Endothelial cell of umbilical vein (primary cell): ENCODE data around the gene ANKIB1. TPM values are rescaled to one million over a fixed set of nuclear protein-coding genes. Genes with fewer than 3 reads are reported as not detected.

ENCODE experiments used
- BruUV-seq: library from RNA; stranded (reverse); fragments of 400-500 nt; replicated peaks from 2 replicates; lab custom pipeline; 2021; lab: Mats Ljungman, UMichigan
- CTCF ChIA-PET: fragments of 300-600, 350-600 bp; sonication (Branson Sonifier 250); formaldehyde crosslinking; loops from one replicate; lab custom pipeline; 2021; ENCODE audit warnings: antibody characterized with exemption, inconsistent platforms; lab: Charles Lee
- POLR2A ChIA-PET: fragments of 300-600, 350-600 bp; sonication (Branson Sonifier 250); formaldehyde crosslinking; loops from one replicate; lab custom pipeline; 2021; ENCODE audit warnings: antibody characterized with exemption, inconsistent platforms; lab: Charles Lee
- DNase-seq: peaks from one replicate; pipeline ENCODE4 v3.0.0-alpha.2; 2011; ENCODE audit warnings: low read depth, low spot score
- FAIRE-seq: peaks from 2 replicates; lab custom pipeline; 2011; peaks lifted over from hg19 to GRCh38; lab: Jason Lieb, UNC
- H2AFZ ChIP-seq: 2 replicates; pipeline ENCODE4 v1.6.0; 2012; ENCODE audit warnings: low read depth, low read length, control low read depth, inconsistent platforms
- H3K27ac ChIP-seq: 2 replicates; pipeline ENCODE4 v1.5.1; 2011; ENCODE audit warnings: low read depth, mild to moderate bottlenecking, control low read depth, low read length, moderate library complexity; ENCODE audit not compliant: insufficient read depth
- H3K27me3 ChIP-seq, 2 experiments: 2 replicates each; pipeline versions ENCODE4 v1.6.0 to v1.6.1; 2011; ENCODE audit warnings: low read length in 2 of 2, mixed read lengths in 1 of 2; ENCODE audit not compliant: control insufficient read depth in 2 of 2, insufficient read depth in 2 of 2
- H3K36me3 ChIP-seq, 2 experiments: 2 replicates in 1 of 2; 3 replicates in 1 of 2; pipeline ENCODE4 v1.5.1; 2011; ENCODE audit warnings: low read length in 2 of 2, mild to moderate bottlenecking in 1 of 2, moderate library complexity in 1 of 2; ENCODE audit not compliant: control insufficient read depth in 2 of 2, insufficient read depth in 2 of 2; ENCODE audit errors: extremely low read depth in 1 of 2
- H3K4me1 ChIP-seq: 3 replicates; pipeline ENCODE4 v1.5.1; 2011; ENCODE audit warnings: mild to moderate bottlenecking, low read length; ENCODE audit not compliant: control insufficient read depth, insufficient read depth; ENCODE audit errors: extremely low read depth
- H3K4me2 ChIP-seq: 2 replicates; pipeline ENCODE4 v1.6.1; 2011; ENCODE audit warnings: low read length, control low read depth, mixed read lengths; ENCODE audit not compliant: insufficient read depth
- H3K4me3 ChIP-seq, 3 experiments: fragments of 200-600 bp in 1 of 3; sonication (generic), shearing (Covaris generic) in 1 of 3; replicated peaks in 1 of 3; 2 replicates each; pipeline ENCODE4 v1.5.1; 2011 to 2016; ENCODE audit warnings: control low read depth in 3 of 3, low read length in 3 of 3, mild to moderate bottlenecking in 2 of 3, inconsistent platforms in 1 of 3, low read depth in 1 of 3, moderate library complexity in 1 of 3; ENCODE audit not compliant: insufficient read depth in 1 of 3
- H3K79me2 ChIP-seq: 2 replicates; pipeline ENCODE4 v1.6.0; 2012; ENCODE audit warnings: low read length, inconsistent platforms; ENCODE audit not compliant: control insufficient read depth, insufficient read depth
- H3K9ac ChIP-seq: replicated peaks from 2 replicates; pipeline ENCODE3; 2011; ENCODE audit warnings: low read length, control low read depth; ENCODE audit not compliant: insufficient read depth; ENCODE audit errors: extremely low read depth
- H3K9me1 ChIP-seq: replicated peaks from 3 replicates; pipeline ENCODE4 v1.6.0; 2011; ENCODE audit warnings: mild to moderate bottlenecking, low read length; ENCODE audit not compliant: control insufficient read depth, insufficient read depth; ENCODE audit errors: extremely low read depth
- H3K9me3 ChIP-seq: replicated peaks from 2 replicates; pipeline ENCODE4 v1.5.1; 2012; ENCODE audit warnings: low read length, inconsistent platforms; ENCODE audit not compliant: control insufficient read depth, insufficient read depth
- H4K20me1 ChIP-seq: replicated peaks from 2 replicates; pipeline ENCODE3; 2011; ENCODE audit warnings: mild to moderate bottlenecking, low read length; ENCODE audit not compliant: control insufficient read depth, insufficient read depth; ENCODE audit errors: extremely low read depth
- EZH2 ChIP-seq: IDR thresholded peaks from 2 replicates; pipeline ENCODE4 v1.6.1; 2012; ENCODE audit warnings: borderline replicate concordance, low read depth, mild to moderate bottlenecking, moderate library complexity, low read length, inconsistent platforms; ENCODE audit not compliant: severe bottlenecking
- FOS ChIP-seq: IDR thresholded peaks from 2 replicates; pipeline ENCODE4 v1.6.1; 2011; ENCODE audit warnings: mild to moderate bottlenecking, low read length, moderate library complexity, borderline replicate concordance; ENCODE audit not compliant: insufficient read depth
- GATA2 ChIP-seq: IDR thresholded peaks from 2 replicates; pipeline ENCODE4 v1.7.0; 2011; ENCODE audit warnings: low read depth, mild to moderate bottlenecking, moderate library complexity, mixed read lengths, low read length; ENCODE audit not compliant: insufficient read length, insufficient read depth
- MAX ChIP-seq: IDR thresholded peaks from 2 replicates; pipeline ENCODE4 v1.6.1; 2011; ENCODE audit not compliant: insufficient read depth, insufficient read length
- MYC ChIP-seq: IDR thresholded peaks from one replicate; pipeline ENCODE4 v1.6.1; 2011; ENCODE audit warnings: mild to moderate bottlenecking, low read depth, low read length
- POLR2A ChIP-seq: IDR thresholded peaks from 2 replicates; pipeline ENCODE4 v1.6.1; 2012; ENCODE audit warnings: low read depth, mild to moderate bottlenecking, control low read depth, low read length
- POLR2AphosphoS5 ChIP-seq: IDR thresholded peaks from 2 replicates; pipeline ENCODE4 v1.6.1; 2012; ENCODE audit warnings: low read depth, mild to moderate bottlenecking, control low read depth, low read length, moderate library complexity; ENCODE audit not compliant: insufficient read depth
- dilution Hi-C: fragments of 300-500 bp; cut with MboI; formaldehyde crosslinking; loops from one replicate; pipeline ENCODE4 v1.15.0; 2019; ENCODE audit warnings: low sequenced_read_pairs; ENCODE audit not compliant: extremely low pct_ligation_motif_present
- intact Hi-C: fragments of 100-400 bp; cut with micrococcal nuclease; formaldehyde crosslinking; loops from one replicate; pipeline ENCODE4 v1.10.0; 2022
- polyA plus RNA-seq, 4 experiments: library from polyadenylated mRNA; depleted of rRNA in 3 of 4; stranded (reverse) in 3 of 4; unstranded in 1 of 4; fragments of >200 nt; gene quantifications; 2 replicates each; pipeline versions ENCODE4 v1.2.1 to v1.2.3, GENCODE V29; 2011 to 2012; ENCODE audit warnings: missing spikeins in 1 of 4
- total RNA-seq: library from RNA; stranded (reverse); gene quantifications from 2 replicates; pipeline ENCODE4 v1.2.3, GENCODE V29; 2021

The ANKIB1 gene
- total and polyA plus RNA-seq, 2 donors (not counting 3 experiments of a cell fraction or from before 2014, with no cell fraction given), result 16.9 to 56.5 TPM

- Histone ChIP-seq H3K4me1 (no peaks in the 10 kb centered on the region), H3K9ac (no peak overlapping the region), H3K9me3 (no peaks in the 10 kb centered on the region), H4K20me1 (no peaks in the 10 kb centered on the region), H3K27me3 (no peaks in the 10 kb centered on the region), H3K4me3 (no peak overlapping the region), H2AFZ (no peak overlapping the region), H3K4me2 (no peak overlapping the region), H3K9me1 (no peaks in the 10 kb centered on the region), H3K79me2 (no peaks in the 10 kb centered on the region), H3K27ac (no peak overlapping the region), H3K36me3 (peaks cover 8 to 19% of the 10 kb centered on the region in 2 experiments)
- ChIA-PET POLR2A (no interaction called here), CTCF (interaction anchor here (1.7 kb wide), 1 partner anchor 11 kb away, joined by 3 read pairs; no protein-coding TSS in a partner anchor)
- dilution Hi-C loops (no loop called here), intact Hi-C loops (no loop called here)
- no peak for FAIRE-seq
- DNase-seq, result no peak
- BruUV-seq, result no TSS peak
- TF ChIP-seq POLR2AphosphoS5 (no peak), MAX (no peak), FOS (no peak), MYC (no peak), POLR2A (no peak), EZH2 (no peak), GATA2 (no peak)
Measured at GRCh38 chr7:92221766-92222165, 24.0 kb upstream of the ANKIB1 start.

DNA sequence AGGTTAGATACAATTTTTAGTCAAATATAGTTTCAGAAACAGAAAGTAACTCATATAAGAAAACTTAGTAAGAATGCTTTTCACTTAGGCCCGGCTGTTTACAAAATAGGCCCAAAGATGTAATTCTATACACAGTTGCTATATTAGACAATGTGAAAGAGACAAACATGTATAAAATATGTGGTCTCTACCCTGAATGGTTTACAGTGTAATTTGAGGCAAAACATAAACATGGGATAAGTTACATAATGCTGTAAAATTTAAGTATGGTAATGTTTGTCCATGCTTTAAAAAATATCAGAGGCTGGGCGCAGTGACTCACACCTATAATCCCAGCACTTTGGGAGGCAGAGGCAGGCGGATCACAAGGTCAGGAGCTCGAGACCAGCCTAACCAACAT is 18.8 kb upstream of the ANKIB1 start:
- dilution Hi-C loops, result no loop called here
- peaks cover 2 to 4% of the 10 kb centered on the region in 2 experiments for H3K36me3 ChIP-seq
- no peaks in the 10 kb centered on the region for H3K79me2 ChIP-seq
- TF ChIP-seq POLR2AphosphoS5, result no peak
- intact Hi-C loops, result no loop called here
- no peaks in the 10 kb centered on the region for H3K9me3 ChIP-seq
- H3K4me1 ChIP-seq, result no peaks in the 10 kb centered on the region
- H2AFZ ChIP-seq, result no peak overlapping the region
- no peaks in the 10 kb centered on the region for H3K27me3 ChIP-seq
- H3K9me1 ChIP-seq, result no peaks in the 10 kb centered on the region
- no peak overlapping the region for H3K4me3 ChIP-seq
- CTCF ChIA-PET, result no interaction called here
- no peaks in the 10 kb centered on the region for H4K20me1 ChIP-seq
- BruUV-seq, result no TSS peak
- DNase-seq (no peak), FAIRE-seq (no peak)
- no peak overlapping the region for H3K4me2 ChIP-seq
- POLR2A ChIA-PET, result no interaction called here
- H3K27ac ChIP-seq, result no peak overlapping the region
- no peak overlapping the region for H3K9ac ChIP-seq
